GM18502 (cell line): ENCODE measurements around the gene PRMT5.
"Not testable (repeated sequence)": the region's sequence is repeated elsewhere in the genome, so short reads cannot be mapped to it uniquely, and the experiment has no call there.

Experiments
- ATAC-seq: cut with Tn5 transposase; IDR thresholded peaks from one replicate; pipeline ENCODE4 v1.9.1; 2021; ENCODE audit warnings: mild to moderate bottlenecking; ENCODE audit not compliant: unreplicated experiment, poor library complexity

PRMT5 gene

GRCh38 chr14:22935156-22935555, 6.0 kb upstream of the PRMT5 start:
- ATAC-seq: no peak

DNA sequence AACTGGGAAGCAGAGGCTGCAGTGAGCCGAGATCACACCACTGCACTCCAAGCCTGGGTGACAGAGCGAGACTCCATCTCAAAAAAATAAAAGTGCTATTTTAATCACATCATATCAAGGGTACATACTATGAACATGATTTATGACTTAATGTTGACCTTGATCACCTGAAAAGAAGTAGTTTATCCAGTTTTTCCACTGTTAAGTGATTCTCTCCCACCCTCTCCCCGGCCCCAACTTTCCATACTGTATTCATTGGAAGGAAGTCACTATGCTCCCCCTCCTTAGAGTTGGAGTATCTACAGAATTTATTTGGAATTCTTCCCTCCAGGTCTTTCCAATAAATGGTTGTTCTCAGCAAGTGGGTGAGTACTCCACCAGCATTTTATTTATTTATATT, 3.0 kb upstream of the PRMT5 start:
- ATAC-seq: no peak

- ATAC-seq: no peak
These were observed 787 bp upstream of the PRMT5 start for GRCh38 chr14:22929961-22930364.

DNA sequence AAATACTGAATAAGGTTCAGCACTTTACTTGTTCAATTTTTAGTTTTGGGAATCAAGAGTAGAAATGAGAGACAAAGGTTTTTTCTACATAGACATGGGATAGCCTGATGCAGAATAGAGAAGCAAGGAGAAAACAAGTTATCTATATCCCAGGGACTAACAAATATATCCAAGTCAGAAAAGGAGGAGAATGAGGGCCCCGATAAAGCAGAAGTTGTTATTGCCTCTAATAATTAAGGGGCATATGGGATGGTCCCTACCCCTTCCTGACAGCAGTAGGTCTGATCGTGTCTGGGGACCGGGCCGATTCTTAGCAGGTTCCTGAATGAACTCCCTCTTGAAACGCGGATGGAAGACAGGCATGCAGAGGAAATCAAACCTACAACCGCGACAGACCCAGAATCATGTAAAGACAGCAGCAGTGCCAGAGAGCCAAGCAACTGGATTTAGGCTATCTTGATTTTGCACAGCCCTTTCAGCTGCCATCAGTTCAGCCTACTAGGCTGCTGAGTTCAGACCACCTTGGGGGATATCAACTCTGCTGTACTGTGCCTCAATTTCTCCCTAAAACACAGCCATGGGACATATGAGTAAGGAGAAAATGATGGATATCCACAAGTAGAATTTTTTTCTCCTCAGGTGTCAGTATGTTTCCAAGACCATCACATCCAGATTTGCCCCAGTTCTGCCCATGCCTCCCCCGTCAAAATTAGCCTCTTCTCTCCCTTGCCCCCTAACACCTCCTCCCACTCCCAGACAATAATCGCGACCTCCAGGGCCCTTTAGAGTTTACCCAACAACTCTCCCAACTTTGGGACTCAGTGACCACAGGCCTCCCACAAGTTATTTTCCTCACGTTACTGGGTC, 706 bp downstream of the PRMT5 start:
- no peak for ATAC-seq

- no peak for ATAC-seq
These were observed 2.9 kb downstream of the PRMT5 start for GRCh38 chr14:22926316-22926715.

- no peak for ATAC-seq
These were observed 3.7 kb downstream of the PRMT5 start for GRCh38 chr14:22925513-22925912.

DNA sequence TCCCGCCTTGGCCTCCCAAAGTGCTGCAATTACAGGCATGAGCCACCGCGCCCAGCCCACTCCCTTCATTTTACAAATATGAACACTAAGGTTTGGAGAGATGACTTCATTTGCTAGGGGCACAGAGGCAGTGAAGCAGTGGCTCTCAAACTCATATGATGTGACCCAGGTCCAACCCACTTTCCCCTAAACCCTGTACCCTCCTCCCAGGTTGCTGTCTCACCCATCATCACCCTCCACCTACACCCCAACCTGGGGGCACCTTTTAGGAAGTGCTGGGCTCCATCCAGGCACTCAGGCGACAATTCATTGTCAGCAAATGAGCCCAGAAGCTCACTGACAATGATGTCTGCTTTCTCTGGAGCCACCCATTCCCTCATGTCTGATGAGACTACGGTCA, 5.4 kb downstream of the PRMT5 start:
- ATAC-seq: no peak

DNA sequence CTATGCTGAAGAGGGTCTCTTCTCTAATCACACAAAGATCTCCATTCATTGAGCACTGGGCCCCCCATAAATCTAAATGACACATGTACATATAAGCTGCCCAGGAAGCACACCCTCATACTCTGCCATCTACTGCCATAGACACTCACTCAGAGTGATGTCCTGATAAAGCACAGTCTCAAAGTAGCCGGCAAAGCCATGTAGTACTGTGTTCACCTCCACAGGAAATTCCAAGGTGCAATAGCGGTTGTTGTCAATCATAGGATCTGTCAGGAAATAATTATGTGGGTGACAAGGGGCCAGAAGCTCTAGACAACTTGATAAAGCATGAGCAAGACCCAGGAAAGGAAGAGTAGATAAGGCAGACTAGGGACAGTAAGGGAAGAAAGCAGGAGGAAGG, 6.9 kb downstream of the PRMT5 start:
- ATAC-seq: no peak

- ATAC-seq: no peak
These were observed 8.5 kb downstream of the PRMT5 start for GRCh38 chr14:22920697-22921096.

DNA sequence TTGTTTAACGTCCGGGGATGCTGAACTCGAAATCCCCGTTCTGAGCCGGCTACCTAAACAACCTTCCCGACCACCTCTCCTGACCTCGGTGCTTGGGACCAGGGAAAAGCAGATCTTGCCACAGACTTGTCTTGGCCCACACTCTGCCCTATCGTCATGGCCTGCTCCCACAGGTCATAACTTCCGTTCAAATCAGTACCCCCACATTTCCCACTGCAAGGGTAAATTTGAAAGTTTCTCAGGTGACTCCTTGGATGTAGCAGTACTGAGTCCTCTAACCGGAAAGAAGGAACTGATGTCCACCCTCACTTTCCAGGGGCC, 9.6 kb downstream of the PRMT5 start:
- no peak for ATAC-seq

GRCh38 chr14:22918804-22919600, 10.2 kb downstream of the PRMT5 start, which contains the start of gene RBM23:
RBM23 (minus strand) TSS chr14:22919149.
- peak; percentile 94 for ATAC-seq

- no peak for ATAC-seq
These were observed 13.2 kb downstream of the PRMT5 start for GRCh38 chr14:22915886-22916521.

- not testable (repeated sequence) for ATAC-seq
These were observed 14.3 kb downstream of the PRMT5 start for GRCh38 chr14:22914836-22915235.

- ATAC-seq: no peak
These were observed 18.3 kb downstream of the PRMT5 start for GRCh38 chr14:22910916-22911315.

GRCh38 chr14:22908601-22909000, 20.6 kb downstream of the PRMT5 start:
- ATAC-seq: no peak

DNA sequence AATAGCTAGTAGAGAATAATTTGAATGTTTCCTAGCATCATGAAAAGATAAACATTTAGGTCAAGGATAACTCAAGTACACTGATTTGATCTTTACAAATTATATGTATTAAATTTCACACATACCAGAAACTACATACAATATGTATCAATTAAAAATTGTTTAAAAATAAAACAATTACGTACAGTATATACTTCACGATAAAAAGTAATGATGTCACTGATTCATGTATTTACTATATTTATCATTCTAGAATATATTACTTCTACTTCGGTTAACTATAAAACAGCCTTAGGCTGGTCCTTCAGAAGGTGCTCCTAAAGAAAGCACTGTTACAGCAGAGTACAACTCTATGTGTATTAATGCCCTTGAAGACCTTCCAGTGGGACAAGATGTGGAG, 21.7 kb downstream of the PRMT5 start:
- ATAC-seq: no peak

GRCh38 chr14:22906073-22906472, 23.1 kb downstream of the PRMT5 start:
- no peak for ATAC-seq

DNA sequence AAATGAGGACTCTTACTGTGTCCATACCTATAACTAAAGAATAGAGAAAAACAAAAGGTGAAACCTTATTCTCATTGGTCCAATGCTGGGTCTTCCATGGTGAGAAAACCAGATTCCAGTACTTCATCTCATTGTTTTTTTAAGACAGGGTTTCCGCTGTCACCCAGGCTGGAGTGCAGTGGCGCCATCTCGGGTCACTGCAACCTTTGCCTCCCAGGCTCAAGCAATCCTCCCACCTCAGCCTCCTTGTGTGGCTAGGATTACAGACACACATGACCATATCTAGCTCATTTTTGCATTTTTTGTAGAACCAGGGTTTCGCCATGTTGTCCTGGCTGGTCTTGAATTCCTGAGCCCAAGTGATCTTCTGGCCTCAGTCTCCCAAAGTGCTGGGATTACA, 23.5 kb downstream of the PRMT5 start:
- no peak for ATAC-seq

DNA sequence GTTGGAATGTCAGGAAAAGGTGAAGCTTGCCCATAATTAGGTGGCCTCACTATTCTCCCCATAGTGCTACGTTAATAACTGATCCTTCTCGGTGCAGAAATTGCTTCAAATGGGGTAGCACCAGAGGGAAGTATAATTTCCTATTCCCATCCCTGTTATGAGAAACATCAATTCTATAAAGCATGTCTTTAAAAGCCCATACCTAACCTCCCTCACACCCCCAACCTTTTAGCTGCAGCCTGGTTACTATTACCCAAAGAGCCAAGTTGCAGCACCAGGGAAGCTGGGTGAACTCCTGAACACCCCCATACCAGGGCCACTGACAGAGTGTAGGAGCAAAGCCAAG, 25.5 kb downstream of the PRMT5 start:
- no peak for ATAC-seq

DNA sequence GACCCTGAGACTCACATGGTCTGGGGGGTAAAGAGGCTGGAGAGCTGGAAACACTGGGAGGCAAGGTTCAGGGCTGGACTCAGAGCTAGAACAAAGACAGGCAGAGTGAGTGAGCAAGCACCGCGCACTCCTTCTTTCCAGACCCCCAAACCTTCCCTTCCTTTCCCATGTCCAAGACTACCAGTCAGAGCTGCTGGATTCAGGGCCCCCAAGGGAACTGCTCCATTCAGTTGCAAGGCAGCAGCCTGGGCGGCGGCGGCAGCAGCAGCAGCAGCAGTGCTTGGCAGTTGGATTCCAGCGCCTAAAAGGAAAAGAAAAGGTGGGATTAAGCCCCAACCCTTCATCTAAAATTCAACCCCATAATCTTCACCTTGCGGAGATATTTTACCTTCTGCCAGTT, 27.4 kb downstream of the PRMT5 start:
- no peak for ATAC-seq

- no peak for ATAC-seq
These were observed 28.9 kb downstream of the PRMT5 start for GRCh38 chr14:22900081-22900799.
